ENCODE results near the gene ARID1A.
A peak's percentile ranks its signal among the peaks of the same experiment; 100 is the strongest.

The ARID1A gene

DNA sequence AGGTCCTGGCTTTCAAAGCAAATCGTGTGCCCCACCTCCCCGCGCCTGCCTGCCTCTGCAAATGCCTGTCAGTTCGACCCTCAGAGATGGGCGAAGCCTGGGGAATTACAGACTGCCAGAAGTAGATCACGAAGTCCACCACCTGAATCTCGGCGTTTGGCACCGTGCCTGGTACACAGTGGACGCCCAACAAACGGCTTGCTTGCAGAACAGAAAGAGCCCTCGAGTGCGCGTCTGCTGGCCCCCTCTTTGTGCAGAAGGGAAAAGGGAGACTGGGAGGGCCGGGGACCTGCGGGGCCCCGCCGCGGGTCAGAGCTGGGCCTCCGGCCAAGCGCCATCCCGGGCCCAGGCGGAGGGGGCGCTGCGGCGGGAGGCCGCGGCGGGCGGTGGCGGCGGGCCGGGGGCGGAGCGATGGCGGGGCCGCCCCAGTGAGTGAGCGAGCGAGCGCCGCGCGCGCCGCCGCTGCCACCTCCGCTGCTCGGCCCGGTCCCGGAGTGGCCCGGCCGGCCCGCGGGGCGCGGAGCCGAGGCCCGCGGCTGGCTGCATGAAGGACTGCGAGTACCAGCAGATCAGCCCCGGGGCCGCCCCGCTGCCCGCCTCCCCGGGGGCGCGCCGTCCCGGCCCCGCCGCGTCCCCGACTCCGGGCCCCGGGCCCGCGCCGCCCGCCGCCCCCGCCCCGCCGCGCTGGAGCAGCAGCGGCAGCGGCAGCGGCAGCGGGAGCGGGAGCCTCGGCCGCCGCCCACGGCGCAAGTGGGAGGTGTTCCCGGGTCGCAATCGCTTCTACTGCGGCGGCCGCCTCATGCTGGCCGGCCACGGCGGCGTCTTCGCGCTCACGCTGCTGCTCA, 130.7 kb downstream of the ARID1A start, which contains the start of gene ZDHHC18:
ZDHHC18 (plus strand) TSS at position 428 of the 845 bp plus-strand sequence; CDS start at position 545, 117 bp downstream.
- Histone ChIP-seq H3K36me3 (ENCODE audit: insufficient read depth, low read length) (no peaks in the 10 kb centered on the region), H3K27ac (ENCODE audit: low read depth, low read length, poor library complexity, severe bottlenecking) (no peak within 1 kb of the TSS), H3K4me1 (ENCODE audit: insufficient read depth, low read length, severe bottlenecking) (peaks cover 29% of the 10 kb centered on the region), H3K4me2 (ENCODE audit: low read length) (peak within 1 kb of the TSS; percentile 96), H3F3A (ENCODE audit: insufficient read depth, low read length) (no peaks in the 10 kb centered on the region), H3K9me3 (ENCODE audit: low read length) (no peaks in the 10 kb centered on the region), H2AFZ (ENCODE audit: low read length) (peak within 1 kb of the TSS; percentile 96), H3K27me3 (ENCODE audit: insufficient read depth, low read length) (no peaks in the 10 kb centered on the region), H3K4me3 (ENCODE audit: low read depth, low read length, poor library complexity, severe bottlenecking) (peak within 1 kb of the TSS; percentile 75), H3K9ac (ENCODE audit: low read length) (peak within 1 kb of the TSS; percentile 81), H4K20me1 (ENCODE audit: insufficient read depth, low read length) (no peaks in the 10 kb centered on the region), H3K9me2 (ENCODE audit: low read depth, low read length) (no peaks in the 10 kb centered on the region), H3K79me2 (ENCODE audit: insufficient read depth, low read length) (no peaks in the 10 kb centered on the region)
- no peak for TF ChIP-seq EZH2 (IDR thresholded peaks at IDR 0.05; ENCODE audit: borderline replicate concordance, low read length)
- TF ChIP-seq, protein P1, sequence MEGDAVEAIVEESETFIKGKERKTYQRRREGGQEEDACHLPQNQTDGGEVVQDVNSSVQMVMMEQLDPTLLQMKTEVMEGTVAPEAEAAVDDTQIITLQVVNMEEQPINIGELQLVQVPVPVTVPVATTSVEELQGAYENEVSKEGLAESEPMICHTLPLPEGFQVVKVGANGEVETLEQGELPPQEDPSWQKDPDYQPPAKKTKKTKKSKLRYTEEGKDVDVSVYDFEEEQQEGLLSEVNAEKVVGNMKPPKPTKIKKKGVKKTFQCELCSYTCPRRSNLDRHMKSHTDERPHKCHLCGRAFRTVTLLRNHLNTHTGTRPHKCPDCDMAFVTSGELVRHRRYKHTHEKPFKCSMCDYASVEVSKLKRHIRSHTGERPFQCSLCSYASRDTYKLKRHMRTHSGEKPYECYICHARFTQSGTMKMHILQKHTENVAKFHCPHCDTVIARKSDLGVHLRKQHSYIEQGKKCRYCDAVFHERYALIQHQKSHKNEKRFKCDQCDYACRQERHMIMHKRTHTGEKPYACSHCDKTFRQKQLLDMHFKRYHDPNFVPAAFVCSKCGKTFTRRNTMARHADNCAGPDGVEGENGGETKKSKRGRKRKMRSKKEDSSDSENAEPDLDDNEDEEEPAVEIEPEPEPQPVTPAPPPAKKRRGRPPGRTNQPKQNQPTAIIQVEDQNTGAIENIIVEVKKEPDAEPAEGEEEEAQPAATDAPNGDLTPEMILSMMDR (IDR thresholded peaks at IDR 0.05; ENCODE audit: low read length), result peak; percentile 37

GRCh38 chr1:26827106-26827604, 131.3 kb downstream of the ARID1A start:
- Histone ChIP-seq H3K4me1 (ENCODE audit: insufficient read depth, low read length, severe bottlenecking) (peaks cover 29% of the 10 kb centered on the region), H3K36me3 (ENCODE audit: insufficient read depth, low read length) (0 out of 2 replicates have a peak, but pooled peaks cover 5% of the 10 kb centered on the region), H3F3A (ENCODE audit: insufficient read depth, low read length) (no peaks in the 10 kb centered on the region), H3K9me3 (ENCODE audit: low read length) (no peaks in the 10 kb centered on the region), H3K4me3 (ENCODE audit: low read depth, low read length, poor library complexity, severe bottlenecking) (peak overlapping the region; percentile 75), H3K27me3 (ENCODE audit: insufficient read depth, low read length) (no peaks in the 10 kb centered on the region), H2AFZ (ENCODE audit: low read length) (no peak overlapping the region), H3K9ac (ENCODE audit: low read length) (peak overlapping the region; percentile 81), H3K9me2 (ENCODE audit: low read depth, low read length) (no peaks in the 10 kb centered on the region), H3K27ac (ENCODE audit: low read depth, low read length, poor library complexity, severe bottlenecking) (no peak overlapping the region), H4K20me1 (ENCODE audit: insufficient read depth, low read length) (no peaks in the 10 kb centered on the region), H3K79me2 (ENCODE audit: insufficient read depth, low read length) (no peaks in the 10 kb centered on the region), H3K4me2 (ENCODE audit: low read length) (peak overlapping the region; percentile 96)
- TF ChIP-seq EZH2 (IDR thresholded peaks at IDR 0.05; ENCODE audit: borderline replicate concordance, low read length), result no peak

- Histone ChIP-seq H2AFZ (ENCODE audit: low read length) (no peak overlapping the region), H3K4me1 (ENCODE audit: insufficient read depth, low read length, severe bottlenecking) (peaks cover 29% of the 10 kb centered on the region), H3K27me3 (ENCODE audit: insufficient read depth, low read length) (no peaks in the 10 kb centered on the region), H3K27ac (ENCODE audit: low read depth, low read length, poor library complexity, severe bottlenecking) (no peak overlapping the region), H3K36me3 (ENCODE audit: insufficient read depth, low read length) (peaks cover 9% of the 10 kb centered on the region; the same call in 1 of the 2 replicates), H3K9me3 (ENCODE audit: low read length) (no peaks in the 10 kb centered on the region), H3F3A (ENCODE audit: insufficient read depth, low read length) (no peaks in the 10 kb centered on the region), H3K9me2 (ENCODE audit: low read depth, low read length) (no peaks in the 10 kb centered on the region), H3K9ac (ENCODE audit: low read length) (peak overlapping the region; percentile 81), H4K20me1 (ENCODE audit: insufficient read depth, low read length) (no peaks in the 10 kb centered on the region), H3K4me2 (ENCODE audit: low read length) (peak overlapping the region; percentile 96), H3K4me3 (ENCODE audit: low read depth, low read length, poor library complexity, severe bottlenecking) (peak overlapping the region; percentile 75), H3K79me2 (ENCODE audit: insufficient read depth, low read length) (no peaks in the 10 kb centered on the region)
- TF ChIP-seq, protein P1 (IDR thresholded peaks at IDR 0.05; ENCODE audit: low read length), result no peak
- no peak for TF ChIP-seq EZH2 (IDR thresholded peaks at IDR 0.05; ENCODE audit: borderline replicate concordance, low read length)
These were observed 131.8 kb downstream of the ARID1A start for GRCh38 chr1:26827663-26828062.

Measured in OCI-LY1 (cell line).